GM11168 (cell line): ENCODE data around the gene ZFAND3.

Experiments
- in situ Hi-C: fragments of 300-500 bp; cut with MboI; formaldehyde crosslinking; loops from one replicate; pipeline ENCODE4 v1.12.0; 2022; ENCODE audit warnings: low sequenced_read_pairs; ENCODE audit not compliant: unreplicated experiment

Gene ZFAND3

GRCh38 chr6:38187325-38187724 lies 367.8 kb downstream of the ZFAND3 start:
- in situ Hi-C loops: no loop called here

GRCh38 chr6:38187811-38188590 lies 368.5 kb downstream of the ZFAND3 start:
- in situ Hi-C loops: no loop called here

GRCh38 chr6:38188677-38189335 lies 369.3 kb downstream of the ZFAND3 start:
- in situ Hi-C loops: no loop called here

GRCh38 chr6:38191418-38191817 lies 371.9 kb downstream of the ZFAND3 start:
- in situ Hi-C loops: no loop called here

- in situ Hi-C loops: no loop called here
Measured at GRCh38 chr6:38192011-38192410, 372.5 kb downstream of the ZFAND3 start.

- in situ Hi-C loops: no loop called here
Measured at GRCh38 chr6:38192487-38192886, 373.0 kb downstream of the ZFAND3 start.

GRCh38 chr6:38193051-38193450 lies 373.5 kb downstream of the ZFAND3 start:
- in situ Hi-C loops: no loop called here

- in situ Hi-C loops: no loop called here
Measured at GRCh38 chr6:38193481-38194281, 374.2 kb downstream of the ZFAND3 start.

- in situ Hi-C loops: no loop called here
Measured at GRCh38 chr6:38194282-38194572, 374.7 kb downstream of the ZFAND3 start.

GRCh38 chr6:38194589-38194988 lies 375.1 kb downstream of the ZFAND3 start:
- in situ Hi-C loops: no loop called here

GRCh38 chr6:38195113-38195635 lies 375.6 kb downstream of the ZFAND3 start:
- in situ Hi-C loops: no loop called here

- in situ Hi-C loops: no loop called here
Measured at GRCh38 chr6:38198219-38198618, 378.7 kb downstream of the ZFAND3 start.
